GM18508 (cell line): ENCODE data around the gene ZBTB32.
"Not testable (repeated sequence)": the region's sequence is repeated elsewhere in the genome, so short reads cannot be mapped to it uniquely, and the experiment has no call there.

Experiments
- ATAC-seq: cut with Tn5 transposase; IDR thresholded peaks from one replicate; pipeline ENCODE4 v1.9.1; 2021; ENCODE audit warnings: moderate number of reproducible peaks; ENCODE audit not compliant: insufficient read depth, unreplicated experiment

ZBTB32 gene

GRCh38 chr19:35704218-35704617, at the start of gene ZBTB32:
Gene ZBTB32, plus strand, starts transcription at chr19:35704558. Its CDS starts 10,069 bp downstream, at chr19:35714627.
- no peak for ATAC-seq

DNA sequence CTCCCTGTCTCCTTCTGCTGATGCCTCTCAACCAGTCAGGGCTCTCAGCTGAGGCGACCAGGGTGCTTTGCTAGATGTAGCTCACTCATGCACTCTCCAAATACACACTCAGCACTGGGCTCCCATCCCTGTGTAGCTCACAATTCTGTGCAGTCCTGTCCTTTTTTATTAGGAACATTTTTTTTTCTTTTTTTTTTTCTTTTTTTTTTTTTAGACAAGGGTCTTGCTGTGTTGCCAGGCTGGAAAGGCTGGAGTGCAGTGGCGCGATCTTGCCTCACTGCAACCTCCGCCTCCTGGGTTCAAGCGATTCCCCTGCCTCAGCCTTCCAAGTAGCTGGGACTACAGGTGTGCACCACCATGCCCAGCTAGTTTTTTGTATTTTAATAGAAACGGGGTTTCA, 49.5 kb upstream of the ZBTB32 start:
- not testable (repeated sequence) for ATAC-seq

GRCh38 chr19:35655600-35655999, 48.8 kb upstream of the ZBTB32 start:
- no peak for ATAC-seq

DNA sequence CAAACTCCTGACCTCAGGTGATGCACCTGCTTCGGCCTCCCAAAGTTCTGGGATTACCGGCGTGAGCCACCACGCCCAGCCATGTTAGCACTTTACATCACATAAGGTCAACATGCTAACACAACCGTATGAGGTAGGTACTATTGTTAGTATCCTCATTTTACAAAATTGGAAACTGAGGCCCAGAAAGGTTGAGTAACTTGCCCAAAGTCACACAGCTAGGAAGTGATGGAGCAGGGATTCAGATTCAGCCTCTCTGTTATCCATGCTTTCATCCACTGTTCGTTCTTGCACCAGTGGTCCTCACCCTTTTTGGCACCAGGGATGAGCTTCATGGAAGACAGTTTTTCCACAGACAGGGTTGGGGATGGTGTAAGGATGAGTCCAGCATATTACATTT, 47.7 kb upstream of the ZBTB32 start:
- ATAC-seq: no peak

GRCh38 chr19:35657904-35658700, 46.3 kb upstream of the ZBTB32 start:
- no peak for ATAC-seq

DNA sequence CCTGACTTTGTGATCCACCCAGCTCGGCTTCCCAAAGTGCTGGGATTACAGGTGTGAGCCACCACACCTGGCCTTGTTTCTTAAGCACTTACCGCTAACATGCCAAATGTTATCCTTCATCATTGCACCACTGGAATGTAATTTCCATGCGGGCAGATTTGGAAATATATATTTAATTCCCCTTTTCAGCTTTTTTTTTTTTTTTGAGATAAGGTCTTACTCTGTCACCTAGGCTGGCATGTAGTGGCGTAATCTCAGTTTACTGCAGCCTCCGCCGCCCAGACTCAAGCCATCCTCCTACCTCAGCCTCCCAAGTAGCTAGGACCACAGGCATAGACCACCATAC, 42.4 kb upstream of the ZBTB32 start:
- ATAC-seq: no peak

GRCh38 chr19:35663981-35664380, 40.4 kb upstream of the ZBTB32 start:
- no peak for ATAC-seq

DNA sequence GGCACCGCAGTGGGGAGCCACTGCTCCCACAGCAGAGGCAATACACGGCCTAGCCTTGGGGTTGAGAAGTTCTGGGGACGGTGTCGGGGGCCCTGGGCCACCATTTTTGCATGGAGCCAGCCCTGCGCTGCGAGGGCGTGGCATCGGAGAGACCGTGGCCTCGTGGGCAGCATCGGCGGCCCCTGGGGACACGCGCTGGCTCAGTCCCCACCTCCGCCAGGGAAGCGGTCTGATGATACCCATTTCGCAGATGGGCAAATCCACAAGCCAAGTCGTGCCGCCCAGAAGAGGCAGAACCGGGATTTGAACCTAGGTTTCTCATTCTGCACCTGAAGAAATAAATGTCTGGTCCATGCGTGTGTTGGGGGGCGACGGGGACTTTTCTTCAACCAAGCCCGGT, 39.2 kb upstream of the ZBTB32 start:
- no peak for ATAC-seq

GRCh38 chr19:35665604-35666003, 38.8 kb upstream of the ZBTB32 start:
- no peak for ATAC-seq

GRCh38 chr19:35666251-35666913, 38.0 kb upstream of the ZBTB32 start, which contains the start of gene UPK1A:
Gene UPK1A, plus strand, starts transcription at chr19:35666517. Its CDS starts 296 bp downstream, at chr19:35666813.
- ATAC-seq: no peak

GRCh38 chr19:35669566-35669965, 34.8 kb upstream of the ZBTB32 start:
- ATAC-seq: no peak

DNA sequence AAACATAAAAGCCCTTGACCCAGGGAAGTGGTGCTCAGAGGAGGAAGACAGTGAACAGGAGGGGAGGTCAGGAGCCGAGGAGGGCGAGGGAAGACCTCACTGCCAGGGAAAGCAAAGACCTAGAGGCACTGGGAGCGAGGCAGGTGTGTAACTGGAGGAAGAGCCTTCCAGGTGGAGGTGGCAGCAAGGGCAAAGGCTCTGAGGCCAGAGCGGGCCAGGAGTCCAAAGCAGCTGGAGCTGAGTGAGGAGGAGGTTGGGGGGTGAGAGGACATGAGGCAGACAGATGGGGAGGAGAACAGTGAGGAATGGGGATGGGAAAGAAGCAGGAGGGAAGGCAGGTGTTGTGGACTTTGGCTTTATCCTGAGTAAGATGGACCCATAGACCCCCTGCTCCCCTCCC, 34.4 kb upstream of the ZBTB32 start:
- ATAC-seq: no peak

GRCh38 chr19:35670686-35671085, 33.7 kb upstream of the ZBTB32 start:
- no peak for ATAC-seq

DNA sequence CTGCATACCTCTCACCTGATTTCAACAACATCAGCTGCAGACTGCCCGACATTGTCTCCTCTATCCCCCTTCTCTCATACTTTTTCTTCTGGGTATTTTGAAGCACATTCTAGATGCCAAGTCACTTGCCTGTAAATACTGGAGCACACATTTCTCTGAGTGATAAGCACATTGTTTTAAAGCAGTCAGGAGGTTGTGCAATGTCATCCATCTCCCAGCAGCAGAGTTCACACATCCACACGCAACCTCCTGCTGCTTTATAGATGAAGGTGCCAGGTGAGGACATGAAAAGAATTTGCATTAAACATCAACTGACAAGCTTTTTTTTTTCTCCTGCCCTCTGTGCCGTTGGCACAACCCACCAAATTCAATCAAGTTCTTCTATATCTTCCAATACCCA, 32.5 kb upstream of the ZBTB32 start:
- no peak for ATAC-seq

DNA sequence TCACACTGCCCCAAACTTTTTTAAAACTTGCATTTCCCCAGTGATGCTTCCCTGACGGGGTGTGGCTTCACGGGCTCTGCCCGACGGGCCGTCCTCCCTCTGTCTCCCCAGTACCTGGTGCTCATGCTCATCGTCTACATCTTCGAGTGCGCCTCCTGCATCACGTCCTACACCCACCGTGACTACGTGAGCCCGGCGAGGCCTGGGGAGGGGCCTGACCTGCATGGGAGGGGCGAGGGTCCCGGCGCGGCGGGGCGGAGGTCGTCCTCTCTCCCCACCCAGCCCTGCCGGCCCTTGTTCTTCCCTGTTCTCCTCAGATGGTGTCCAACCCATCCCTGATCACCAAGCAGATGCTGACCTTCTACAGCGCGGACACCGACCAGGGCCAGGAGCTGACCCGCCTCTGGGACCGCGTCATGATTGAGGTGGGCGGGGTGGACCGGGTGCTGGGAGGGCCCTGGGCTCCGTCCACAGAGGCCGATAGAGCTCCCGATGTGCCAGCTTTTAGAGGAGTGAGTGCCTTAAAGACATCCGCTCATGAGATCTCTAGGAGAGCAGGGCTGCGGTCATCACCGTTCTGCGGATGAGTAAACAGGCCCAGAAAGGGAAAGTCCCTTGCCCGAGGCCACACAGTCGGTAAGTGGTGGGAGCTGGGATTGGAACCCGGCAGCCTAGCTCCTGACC, 31.1 kb upstream of the ZBTB32 start:
- no peak for ATAC-seq

DNA sequence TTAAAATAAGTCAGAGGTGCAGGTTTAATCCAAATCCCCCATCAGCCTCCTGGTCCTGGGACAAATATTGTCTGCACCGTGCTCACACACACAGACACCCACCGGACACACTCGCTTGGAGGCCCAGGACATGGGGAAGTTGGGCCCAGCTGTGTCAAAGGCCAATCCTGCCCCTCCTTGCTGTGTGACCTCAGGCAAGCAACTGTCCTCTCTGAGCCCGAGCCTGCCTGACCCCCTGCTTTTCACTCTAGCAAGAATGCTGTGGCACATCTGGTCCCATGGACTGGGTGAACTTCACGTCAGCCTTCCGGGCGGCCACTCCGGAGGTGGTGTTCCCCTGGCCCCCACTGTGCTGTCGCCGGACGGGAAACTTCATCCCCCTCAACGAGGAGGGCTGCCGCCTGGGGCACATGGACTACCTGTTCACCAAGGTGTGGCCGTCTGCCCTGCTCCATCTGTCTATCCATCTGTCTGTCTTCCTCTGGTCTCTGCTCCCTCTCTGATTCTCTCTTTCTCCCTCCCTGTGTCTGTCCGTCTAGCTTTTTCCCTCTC, 28.7 kb upstream of the ZBTB32 start:
- no peak for ATAC-seq

- ATAC-seq: no peak
These were observed 14.5 kb upstream of the ZBTB32 start for GRCh38 chr19:35689836-35690235.

GRCh38 chr19:35691106-35691505, 13.3 kb upstream of the ZBTB32 start:
- ATAC-seq: not testable (repeated sequence)

GRCh38 chr19:35692010-35692409, 12.3 kb upstream of the ZBTB32 start:
- ATAC-seq: no peak

GRCh38 chr19:35693422-35693821, 10.9 kb upstream of the ZBTB32 start:
- ATAC-seq: no peak
